Measurements from ENCODE around the gene FKBP1C. TPM values are rescaled to one million over a fixed set of nuclear protein-coding genes. Genes with fewer than 3 reads are reported as not detected.
"Not testable (repeated sequence)": the region's sequence is repeated elsewhere in the genome, so short reads cannot be mapped to it uniquely, and the experiment has no call there.

FKBP1C gene
- under 1 TPM in 3 of 4 donors, not detected in 1; 0.40 to 0.49 (median 0.45) TPM for total RNA-seq

DNA sequence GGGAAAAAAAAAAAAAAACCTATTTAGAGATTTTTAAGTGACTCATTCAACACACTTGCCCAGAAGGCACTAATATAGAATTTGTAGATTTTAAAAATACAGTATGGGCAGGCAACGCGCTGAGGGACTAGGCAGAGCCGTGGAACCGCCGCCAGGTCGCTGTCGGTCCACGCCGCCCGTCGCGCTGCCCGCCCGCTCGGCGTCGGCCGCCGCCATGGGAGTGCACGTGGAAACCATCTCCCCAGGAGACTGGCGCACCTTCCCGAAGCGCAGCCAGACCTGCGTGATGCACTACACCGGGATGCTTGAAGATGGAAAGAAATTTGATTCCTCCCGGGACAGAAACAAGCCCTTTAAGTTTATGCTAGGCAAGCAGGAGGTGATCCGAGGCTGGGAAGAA, at the start of gene FKBP1C:
FKBP1C (plus strand) TSS at position 127 of the 400 bp plus-strand sequence.
- H3K27me3 ChIP-seq; intact Hi-C loops (cut with DNase I); H3K9me3 ChIP-seq; H3K4me1 ChIP-seq; H3K27ac ChIP-seq; H3K36me3 ChIP-seq; H3K4me3 ChIP-seq (replicated peaks in 1 of 3); DNase-seq: not testable (repeated sequence)
- WGBS, 2 donors: 95% methylated on average over 27 of the region's 27 CpGs

DNA sequence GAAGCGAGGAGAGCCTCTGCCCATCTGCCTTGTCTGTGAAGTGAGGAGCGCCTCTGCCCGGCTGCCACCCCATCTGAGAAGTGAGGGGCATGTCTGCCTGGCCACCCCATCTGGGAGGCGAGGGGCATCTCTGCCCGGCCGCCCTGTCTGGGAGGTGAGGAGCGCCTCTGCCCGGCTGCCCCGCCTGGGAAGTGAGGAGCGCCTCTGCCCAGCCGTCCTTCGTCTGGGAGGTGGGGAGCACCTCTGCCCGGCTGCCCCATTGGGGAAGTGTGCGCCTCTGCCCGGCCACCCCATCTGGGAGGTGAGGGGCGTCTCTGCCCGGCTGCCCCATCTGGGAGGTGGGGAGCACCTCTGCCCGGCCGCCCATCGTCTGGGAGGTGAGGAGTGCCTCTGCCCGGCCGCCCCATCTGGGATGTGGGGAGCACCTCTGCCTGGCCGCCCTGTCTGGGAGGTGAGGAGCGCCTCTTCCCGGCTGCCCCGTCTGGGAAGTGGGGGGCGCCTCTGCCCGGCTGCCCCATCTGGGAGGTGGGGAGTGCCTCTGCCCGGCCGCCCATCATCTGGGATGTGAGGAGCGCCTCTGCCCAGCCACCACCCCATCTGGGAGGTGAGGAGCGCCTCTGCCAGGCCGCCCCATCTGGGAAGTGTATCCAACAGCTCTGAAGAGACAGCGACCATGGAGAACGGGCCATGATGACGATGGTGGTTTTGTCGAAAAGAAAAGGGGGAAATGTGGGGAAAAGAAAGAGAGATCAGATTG, 47.0 kb upstream of the FKBP1C start:
- 87 to 88% methylated on average over 15 to 18 of the region's 37 CpGs for WGBS, 2 donors
- DNase-seq; intact Hi-C loops (cut with DNase I): not testable (repeated sequence)

GRCh38 chr6:63174173-63174572, 37.1 kb upstream of the FKBP1C start:
- no peak for TF ChIP-seq CTCF (IDR thresholded peaks at IDR 0.05)
- TF ChIP-seq POLR2A (IDR thresholded peaks at IDR 0.05): no peak
- Histone ChIP-seq H3K27ac (no peak overlapping the region), H3K4me3 (replicated peaks in 1 of 3) (no peak overlapping the region), H3K9me3 (no peaks in the 10 kb centered on the region), H3K4me1 (no peaks in the 10 kb centered on the region), H3K27me3 (no peaks in the 10 kb centered on the region), H3K36me3 (no peaks in the 10 kb centered on the region)
- no peak for DNase-seq
- 83 to 88% methylated on average over 1 of the region's 1 CpG for WGBS, 2 donors
- intact Hi-C loops (cut with DNase I): no loop called here

More for the DNA sequence above, 47.0 kb upstream of the FKBP1C start:
- not testable (repeated sequence) for H3K27me3 ChIP-seq; H3K36me3 ChIP-seq; H3K4me3 ChIP-seq (replicated peaks in 1 of 3); H3K4me1 ChIP-seq; H3K27ac ChIP-seq; H3K9me3 ChIP-seq

GRCh38 chr6:63176181-63176580, 35.1 kb upstream of the FKBP1C start:
- Histone ChIP-seq H3K27me3 (no peaks in the 10 kb centered on the region), H3K36me3 (no peaks in the 10 kb centered on the region), H3K4me3 (replicated peaks in 1 of 3) (no peak overlapping the region), H3K4me1 (no peaks in the 10 kb centered on the region), H3K9me3 (no peaks in the 10 kb centered on the region), H3K27ac (no peak overlapping the region)
- intact Hi-C loops (cut with DNase I): no loop called here
- DNase-seq: no peak
- TF ChIP-seq CTCF (IDR thresholded peaks at IDR 0.05): no peak
- TF ChIP-seq POLR2A (IDR thresholded peaks at IDR 0.05): no peak
- WGBS, 2 donors: 68 to 72% methylated on average over 5 of the region's 5 CpGs

DNA sequence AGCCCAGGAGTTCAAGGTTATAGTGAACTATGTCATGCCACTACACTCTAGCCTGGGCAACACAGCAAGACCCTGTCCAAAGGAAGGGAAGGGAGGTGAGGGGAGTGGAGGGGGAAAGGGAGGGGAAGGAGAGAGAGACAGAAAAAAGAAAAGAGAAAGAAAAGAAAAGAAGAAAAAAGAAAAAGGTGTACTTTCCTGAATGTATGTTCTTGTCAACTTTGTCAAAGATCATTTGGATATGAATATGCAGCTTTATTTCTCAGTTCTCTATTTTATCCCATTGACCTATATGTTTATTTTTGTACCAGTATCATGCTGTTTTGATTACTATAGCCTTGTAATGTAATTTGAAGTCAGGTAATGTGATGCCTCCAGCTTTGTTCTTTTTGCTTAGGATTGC, 30.9 kb upstream of the FKBP1C start:
- Histone ChIP-seq H3K9me3 (no peaks in the 10 kb centered on the region), H3K4me3 (replicated peaks in 1 of 3) (no peak overlapping the region), H3K36me3 (no peaks in the 10 kb centered on the region), H3K27me3 (no peaks in the 10 kb centered on the region), H3K27ac (no peak overlapping the region), H3K4me1 (no peaks in the 10 kb centered on the region)
- intact Hi-C loops (cut with DNase I): no loop called here
- TF ChIP-seq POLR2A (IDR thresholded peaks at IDR 0.05) (no peak), CTCF (IDR thresholded peaks at IDR 0.05) (no peak)
- DNase-seq: no peak

DNA sequence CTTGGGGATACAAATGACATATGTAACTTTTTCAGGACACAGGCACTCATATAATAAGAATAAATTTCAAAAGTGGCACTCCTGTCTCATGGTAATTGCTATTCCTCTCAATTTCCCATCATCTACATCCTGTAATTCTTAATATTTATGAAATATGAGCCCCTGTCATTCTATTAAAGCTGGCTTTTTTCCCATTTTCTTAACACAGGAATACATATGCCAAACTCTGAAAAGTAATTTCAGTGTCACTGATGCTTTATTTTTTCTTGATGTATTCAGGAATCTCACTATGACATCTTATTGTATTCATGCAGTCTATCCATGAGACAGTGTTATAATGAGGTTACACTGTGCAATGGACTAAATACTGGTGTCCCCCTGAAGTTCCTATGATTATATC, 24.3 kb upstream of the FKBP1C start:
- H3K36me3 ChIP-seq: no peaks in the 10 kb centered on the region
- DNase-seq: no peak
- no peak overlapping the region for H3K4me3 ChIP-seq (replicated peaks in 1 of 3)
- H3K9me3 ChIP-seq: no peaks in the 10 kb centered on the region
- H3K27me3 ChIP-seq: no peaks in the 10 kb centered on the region
- no peak overlapping the region for H3K27ac ChIP-seq
- TF ChIP-seq CTCF (IDR thresholded peaks at IDR 0.05) (no peak), POLR2A (IDR thresholded peaks at IDR 0.05) (no peak)
- H3K4me1 ChIP-seq: no peaks in the 10 kb centered on the region
- intact Hi-C loops (cut with DNase I): no loop called here
